ENCODE measurements around the gene RGCC.
"Not testable (repeated sequence)": the region's sequence is repeated elsewhere in the genome, so short reads cannot be mapped to it uniquely, and the experiment has no call there.

RGCC gene

DNA sequence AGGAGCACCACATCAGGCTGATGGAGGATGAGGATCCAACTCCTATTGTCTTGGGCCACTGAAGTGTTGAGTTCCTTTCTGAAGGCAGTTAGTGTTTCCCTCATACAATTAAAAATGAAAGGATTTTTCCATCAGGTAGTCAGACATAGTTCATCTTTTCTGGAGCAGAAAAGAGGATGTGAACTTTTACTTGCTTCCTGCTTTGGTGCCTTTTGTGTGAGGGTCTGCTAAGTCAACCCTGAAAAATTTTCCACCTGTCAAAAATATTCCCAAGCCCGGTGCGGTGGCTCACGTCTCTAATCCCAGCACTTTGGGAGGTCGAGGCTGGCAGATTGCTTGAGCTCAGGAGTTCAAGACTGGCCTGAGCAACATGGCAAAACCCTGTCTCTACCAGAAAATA is 43.9 kb downstream of the RGCC start:
- TF ChIP-seq, protein P1, sequence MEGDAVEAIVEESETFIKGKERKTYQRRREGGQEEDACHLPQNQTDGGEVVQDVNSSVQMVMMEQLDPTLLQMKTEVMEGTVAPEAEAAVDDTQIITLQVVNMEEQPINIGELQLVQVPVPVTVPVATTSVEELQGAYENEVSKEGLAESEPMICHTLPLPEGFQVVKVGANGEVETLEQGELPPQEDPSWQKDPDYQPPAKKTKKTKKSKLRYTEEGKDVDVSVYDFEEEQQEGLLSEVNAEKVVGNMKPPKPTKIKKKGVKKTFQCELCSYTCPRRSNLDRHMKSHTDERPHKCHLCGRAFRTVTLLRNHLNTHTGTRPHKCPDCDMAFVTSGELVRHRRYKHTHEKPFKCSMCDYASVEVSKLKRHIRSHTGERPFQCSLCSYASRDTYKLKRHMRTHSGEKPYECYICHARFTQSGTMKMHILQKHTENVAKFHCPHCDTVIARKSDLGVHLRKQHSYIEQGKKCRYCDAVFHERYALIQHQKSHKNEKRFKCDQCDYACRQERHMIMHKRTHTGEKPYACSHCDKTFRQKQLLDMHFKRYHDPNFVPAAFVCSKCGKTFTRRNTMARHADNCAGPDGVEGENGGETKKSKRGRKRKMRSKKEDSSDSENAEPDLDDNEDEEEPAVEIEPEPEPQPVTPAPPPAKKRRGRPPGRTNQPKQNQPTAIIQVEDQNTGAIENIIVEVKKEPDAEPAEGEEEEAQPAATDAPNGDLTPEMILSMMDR (IDR thresholded peaks at IDR 0.05; ENCODE audit: low read depth, low read length): no peak
- H3K9me3 ChIP-seq: no peaks in the 10 kb centered on the region
- no peak for DNase-seq
- H3K4me3 ChIP-seq (ENCODE audit: low read depth, low read length): no peak overlapping the region
- no peaks in the 10 kb centered on the region for H3K4me1 ChIP-seq
- H3K27me3 ChIP-seq: no peaks in the 10 kb centered on the region; the same call in 1 of the 2 replicates
- H3K36me3 ChIP-seq: no peaks in the 10 kb centered on the region

DNA sequence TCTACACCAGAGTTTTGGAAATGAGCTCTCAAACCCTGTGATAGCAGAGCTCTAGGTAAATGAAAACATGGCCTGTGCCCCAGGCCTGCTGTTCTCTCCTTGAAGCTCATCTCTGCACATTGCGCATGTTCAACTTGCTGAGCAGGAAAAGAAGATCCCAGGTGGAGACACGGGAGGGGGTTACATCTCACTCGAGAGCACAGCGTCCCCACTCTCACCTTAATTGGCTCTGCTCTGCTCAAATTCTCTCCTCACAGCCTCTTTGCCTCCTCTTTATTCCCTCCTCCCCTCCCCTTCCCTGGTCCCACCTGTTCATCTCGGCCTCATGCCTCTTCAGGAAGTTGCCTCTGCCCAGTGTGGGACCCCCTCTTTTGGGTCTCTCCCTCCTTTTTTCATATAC is 44.7 kb downstream of the RGCC start:
- Histone ChIP-seq H3K4me3 (ENCODE audit: low read depth, low read length) (no peak overlapping the region), H3K36me3 (no peaks in the 10 kb centered on the region), H3K27me3 (no peaks in the 10 kb centered on the region; the same call in 1 of the 2 replicates), H3K4me1 (no peaks in the 10 kb centered on the region), H3K9me3 (no peaks in the 10 kb centered on the region)
- TF ChIP-seq, protein P1 (IDR thresholded peaks at IDR 0.05; ENCODE audit: low read depth, low read length): no peak
- DNase-seq: no peak

DNA sequence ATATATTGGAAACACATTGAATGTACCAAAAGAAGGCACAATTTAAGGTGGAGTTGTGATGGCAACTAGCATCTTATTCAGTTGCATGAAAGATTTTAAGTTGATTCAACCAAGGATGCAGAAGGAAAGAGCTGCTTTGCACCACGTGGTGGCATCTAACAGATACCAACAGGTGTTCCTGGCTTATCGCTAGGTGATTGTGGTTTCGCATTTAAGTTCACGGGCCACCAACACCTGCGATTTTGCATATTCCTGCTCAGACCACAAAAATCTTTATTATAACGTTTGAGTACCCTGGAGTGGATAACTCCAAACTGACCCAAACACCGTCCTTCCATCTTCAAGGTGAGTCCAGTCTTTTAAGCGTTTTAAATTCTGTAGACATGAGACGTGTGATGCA is 45.3 kb downstream of the RGCC start:
- Histone ChIP-seq H3K27me3 (no peaks in the 10 kb centered on the region), H3K9me3 (no peaks in the 10 kb centered on the region), H3K4me3 (ENCODE audit: low read depth, low read length) (no peak overlapping the region), H3K4me1 (no peaks in the 10 kb centered on the region), H3K36me3 (no peaks in the 10 kb centered on the region)
- no peak for DNase-seq
- TF ChIP-seq, protein P1 (IDR thresholded peaks at IDR 0.05; ENCODE audit: low read depth, low read length): no peak

DNA sequence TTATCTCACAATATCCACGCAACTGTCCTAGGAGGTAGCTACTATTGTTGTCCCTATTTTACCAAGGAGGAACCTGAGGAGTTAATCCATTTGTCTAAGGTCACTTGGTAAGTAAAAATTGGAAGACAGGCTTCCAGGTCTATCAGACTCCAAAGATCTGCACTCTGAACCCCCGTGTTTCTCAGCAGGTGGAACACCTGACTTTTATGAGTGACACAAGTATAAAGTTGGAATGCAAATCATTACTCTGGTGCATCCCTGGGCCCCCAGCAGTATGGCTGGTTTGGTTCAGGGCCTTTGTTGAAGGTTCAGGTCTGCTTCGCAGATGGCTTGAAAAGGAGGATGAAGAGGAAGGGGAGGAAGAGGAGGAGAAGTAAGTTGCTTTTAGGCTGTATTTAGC is 46.0 kb downstream of the RGCC start:
- Histone ChIP-seq H3K4me3 (ENCODE audit: low read depth, low read length) (no peak overlapping the region), H3K36me3 (no peaks in the 10 kb centered on the region), H3K4me1 (no peaks in the 10 kb centered on the region), H3K27me3 (no peaks in the 10 kb centered on the region), H3K9me3 (no peaks in the 10 kb centered on the region)
- TF ChIP-seq, protein P1 (IDR thresholded peaks at IDR 0.05; ENCODE audit: low read depth, low read length): no peak
- DNase-seq: no peak

DNA sequence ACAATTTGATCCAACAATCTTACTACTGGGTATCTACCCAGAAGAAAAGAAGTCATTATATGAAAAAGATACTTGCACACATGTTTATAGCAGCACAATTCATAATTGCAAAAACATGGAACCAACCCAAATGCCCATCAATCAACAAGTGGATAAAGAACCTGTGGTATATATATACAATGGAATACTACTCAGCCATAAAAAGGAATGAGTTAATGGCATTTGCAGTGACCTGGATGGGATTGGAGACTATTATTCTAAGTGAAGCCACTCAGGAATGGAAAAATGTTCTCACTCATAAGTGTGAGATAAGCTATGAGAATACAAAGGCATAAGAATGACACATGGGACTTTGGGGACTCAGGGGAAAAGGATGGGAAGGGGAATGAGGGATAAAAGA is 47.3 kb downstream of the RGCC start:
- not testable (repeated sequence) for H3K9me3 ChIP-seq; H3K27me3 ChIP-seq; DNase-seq; H3K4me3 ChIP-seq (ENCODE audit: low read depth, low read length); H3K36me3 ChIP-seq; H3K4me1 ChIP-seq

DNA sequence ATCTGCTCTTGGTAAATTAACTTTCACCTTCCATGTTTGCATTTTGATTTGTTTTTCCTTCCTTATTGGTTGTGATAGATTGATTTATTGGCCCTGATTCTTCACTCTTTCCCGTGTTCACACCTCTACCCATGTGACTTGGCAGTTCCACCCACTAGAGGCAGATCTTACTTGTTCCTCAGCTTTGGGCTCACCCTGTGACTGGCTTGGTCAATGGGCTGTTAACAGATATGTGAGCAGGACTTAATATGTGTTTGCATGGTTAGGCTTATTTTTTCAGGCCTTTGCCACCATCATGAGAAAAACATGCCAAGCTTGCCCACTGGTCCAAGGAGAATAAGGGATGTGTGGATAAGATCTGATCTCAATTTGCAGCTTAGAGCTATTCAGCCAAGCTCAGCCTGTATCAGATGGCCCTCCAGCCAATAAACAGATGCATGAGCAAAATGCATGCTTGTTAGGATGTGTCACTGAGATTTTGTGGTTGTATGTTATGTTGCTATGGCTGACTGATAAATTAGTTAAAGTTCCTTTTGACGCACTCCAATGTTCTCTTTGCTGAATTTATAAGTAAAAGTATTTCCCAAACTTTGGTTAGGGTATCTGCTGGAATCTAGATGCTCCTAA is 48.0 kb downstream of the RGCC start:
- H3K36me3 ChIP-seq: no peaks in the 10 kb centered on the region
- no peaks in the 10 kb centered on the region for H3K4me1 ChIP-seq
- no peak overlapping the region for H3K4me3 ChIP-seq (ENCODE audit: low read depth, low read length)
- TF ChIP-seq, protein P1 (IDR thresholded peaks at IDR 0.05; ENCODE audit: low read depth, low read length): no peak
- no peaks in the 10 kb centered on the region for H3K27me3 ChIP-seq
- no peaks in the 10 kb centered on the region for H3K9me3 ChIP-seq
- DNase-seq: no peak

DNA sequence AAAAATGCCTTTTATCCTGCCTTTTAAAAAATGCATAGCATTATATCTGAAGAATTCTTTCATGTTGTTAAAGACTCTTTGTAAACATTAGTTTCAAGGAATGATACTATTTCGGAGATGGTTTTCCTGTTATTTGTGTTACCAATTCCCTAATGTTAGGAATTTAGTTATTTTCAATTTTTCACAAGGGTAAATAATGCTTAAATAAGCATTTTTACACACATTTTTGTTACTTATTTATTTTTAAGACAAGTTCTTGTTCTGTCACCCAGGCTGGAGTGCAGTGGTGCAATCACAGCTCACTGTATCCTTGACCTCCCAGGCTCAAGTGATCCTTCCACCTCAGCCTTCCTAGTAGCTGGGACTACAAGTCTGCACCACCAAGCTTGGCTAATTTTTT is 49.0 kb downstream of the RGCC start:
- Histone ChIP-seq H3K4me3 (ENCODE audit: low read depth, low read length) (no peak overlapping the region), H3K9me3 (no peaks in the 10 kb centered on the region), H3K36me3 (no peaks in the 10 kb centered on the region), H3K27me3 (no peaks in the 10 kb centered on the region), H3K4me1 (no peaks in the 10 kb centered on the region)
- DNase-seq: no peak
- TF ChIP-seq, protein P1 (IDR thresholded peaks at IDR 0.05; ENCODE audit: low read depth, low read length): no peak
